GM23338 (cell line): ENCODE data around the gene FDXR. TPM values are rescaled to one million over a fixed set of nuclear protein-coding genes. Genes with fewer than 3 reads are reported as not detected.
"Not testable (repeated sequence)": the region's sequence is repeated elsewhere in the genome, so short reads cannot be mapped to it uniquely, and the experiment has no call there.

Experiments
- ATAC-seq: fragments of 200-7000 bp; cut with Tn5 transposase; 3 replicates; pipeline ENCODE4 v1.9.1; 2020
- DNase-seq: peaks from one replicate; pipeline ENCODE4 v3.0.0-alpha.2; 2015; ENCODE audit warnings: low spot score
- H2AFZ ChIP-seq: fragments of 200-600 bp; sonication (generic); 2 replicates; pipeline ENCODE4 v1.8.0; 2016; ENCODE audit warnings: antibody characterized with exemption, mild to moderate bottlenecking, moderate library complexity
- H3F3A ChIP-seq: fragments of 200-600 bp; sonication (generic); replicated peaks from 2 replicates; pipeline ENCODE4 v1.8.0; 2017; ENCODE audit warnings: antibody characterized with exemption, mixed run types, low read depth
- H3K27ac ChIP-seq: fragments of 200-600 bp; sonication (generic); 2 replicates; pipeline ENCODE4 v1.6.1; 2016; ENCODE audit warnings: low read depth
- H3K27me3 ChIP-seq: fragments of 200-600 bp; sonication (generic); 2 replicates; pipeline ENCODE4 v1.8.0; 2016; ENCODE audit warnings: mild to moderate bottlenecking, mixed run types, moderate library complexity; ENCODE audit not compliant: insufficient read depth
- H3K36me3 ChIP-seq: fragments of 200-600 bp; sonication (generic); 2 replicates; pipeline ENCODE4 v1.8.0; 2016; ENCODE audit warnings: mild to moderate bottlenecking; ENCODE audit not compliant: insufficient read depth
- H3K4me1 ChIP-seq: fragments of 200-600 bp; sonication (generic); 2 replicates; pipeline ENCODE4 v1.8.0; 2016; ENCODE audit warnings: mild to moderate bottlenecking, moderate library complexity; ENCODE audit not compliant: insufficient read depth
- H3K4me2 ChIP-seq: fragments of 200-600 bp; sonication (generic); 2 replicates; pipeline ENCODE4 v1.7.1; 2017; ENCODE audit warnings: mixed run types
- H3K4me3 ChIP-seq: fragments of 200-600 bp; sonication (generic); 2 replicates; pipeline ENCODE4 v1.6.1; 2016; ENCODE audit warnings: mixed run types
- H3K79me2 ChIP-seq: fragments of 200-600 bp; sonication (generic); replicated peaks from 2 replicates; pipeline ENCODE4 v1.8.0; 2017; ENCODE audit warnings: mild to moderate bottlenecking; ENCODE audit not compliant: insufficient read depth
- H3K9me2 ChIP-seq: fragments of 200-600 bp; sonication (generic); 2 replicates; pipeline ENCODE4 v1.8.0; 2017; ENCODE audit not compliant: insufficient read depth
- H4K20me1 ChIP-seq: fragments of 200-600 bp; sonication (generic); replicated peaks from 2 replicates; pipeline ENCODE4 v1.8.0; 2017; ENCODE audit warnings: mild to moderate bottlenecking; ENCODE audit not compliant: insufficient read depth
- H3K27ac Mint-ChIP-seq: 2 replicates; pipeline ENCODE4 v1.8.0; 2020; ENCODE audit warnings: inconsistent platforms, mild to moderate bottlenecking, moderate library complexity, mixed read lengths
- H3K27me3 Mint-ChIP-seq: 3 replicates; pipeline ENCODE4 v1.8.0; 2022; ENCODE audit warnings: low read depth, mild to moderate bottlenecking, moderate library complexity, mixed read lengths, inconsistent platforms; ENCODE audit not compliant: insufficient read depth, poor library complexity
- H3K36me3 Mint-ChIP-seq: 3 replicates; pipeline ENCODE4 v1.8.0; 2021; ENCODE audit warnings: low read depth, mild to moderate bottlenecking, inconsistent platforms, moderate library complexity, mixed read lengths
- H3K4me1 Mint-ChIP-seq: 3 replicates; pipeline ENCODE4 v1.8.0; 2020; ENCODE audit warnings: mild to moderate bottlenecking, inconsistent platforms, mixed read lengths
- H3K4me3 Mint-ChIP-seq: 3 replicates; pipeline ENCODE4 v1.8.0; 2021; ENCODE audit warnings: moderate library complexity, mild to moderate bottlenecking, inconsistent platforms, mixed read lengths
- H3K9me3 Mint-ChIP-seq: 3 replicates; pipeline ENCODE4 v1.8.0; 2020; ENCODE audit warnings: moderate library complexity, mild to moderate bottlenecking, inconsistent platforms, mixed read lengths
- CREB1 ChIP-seq: fragments of 250-450 bp; sonication (Bioruptor Pico); IDR thresholded peaks from 2 replicates; pipeline ENCODE4 v1.5.0; 2020; ENCODE audit warnings: low read depth, mild to moderate bottlenecking, moderate library complexity
- ETS1 ChIP-seq: IDR thresholded peaks from 2 replicates; pipeline ENCODE4 v1.6.1; 2016; ENCODE audit warnings: antibody characterized with exemption
- EZH2 ChIP-seq: fragments of 200-600 bp; sonication (generic); IDR thresholded peaks from one replicate; pipeline ENCODE4 v1.8.0; 2017; ENCODE audit warnings: antibody characterized with exemption, mild to moderate bottlenecking, low read depth; ENCODE audit not compliant: unreplicated experiment
- EZH2phosphoT487 ChIP-seq: fragments of 200-600 bp; sonication (generic); IDR thresholded peaks from one replicate; pipeline ENCODE4 v1.8.1; 2018; ENCODE audit warnings: antibody characterized with exemption; ENCODE audit not compliant: unreplicated experiment
- JUNB ChIP-seq: IDR thresholded peaks from one replicate; pipeline ENCODE4 v1.6.1; 2016; ENCODE audit warnings: antibody characterized with exemption; ENCODE audit not compliant: unreplicated experiment
- NANOG ChIP-seq: IDR thresholded peaks from 2 replicates; pipeline ENCODE4 v1.6.1; 2016; ENCODE audit warnings: antibody characterized with exemption, borderline replicate concordance
- POLR2AphosphoS5 ChIP-seq: IDR thresholded peaks from 2 replicates; pipeline ENCODE4 v1.6.1; 2016; ENCODE audit warnings: antibody characterized with exemption, low read depth
- REST ChIP-seq: IDR thresholded peaks from one replicate; pipeline ENCODE4 v1.6.1; 2018; ENCODE audit warnings: antibody characterized with exemption; ENCODE audit not compliant: unreplicated experiment
- STAT1 ChIP-seq: IDR thresholded peaks from one replicate; pipeline ENCODE4 v1.6.1; 2016; ENCODE audit warnings: antibody characterized with exemption; ENCODE audit not compliant: unreplicated experiment
- ZNF114 ChIP-seq: fragments of 250-450 bp; sonication (Bioruptor Pico); IDR thresholded peaks from 2 replicates; pipeline ENCODE4 v1.5.0; 2020; ENCODE audit warnings: mild to moderate bottlenecking, moderate library complexity
- ZNF331 ChIP-seq: fragments of 250-450 bp; sonication (Bioruptor Pico); IDR thresholded peaks from 2 replicates; pipeline ENCODE4 v1.5.0; 2020; ENCODE audit warnings: low read depth, mild to moderate bottlenecking, moderate library complexity
- polyA plus RNA-seq: library from polyadenylated mRNA; unstranded; fragments of >200 nt; fragmentation: Nextera tagmentation; extraction: Ambion mirVana; gene quantifications from 2 replicates; pipeline ENCODE4 v1.2.1, GENCODE V29; 2016
- total RNA-seq: library from RNA; depleted of rRNA; stranded (reverse); fragments of >200 nt; shearing (Covaris generic); gene quantifications from 2 replicates; pipeline ENCODE4 v1.2.3, GENCODE V29; 2014
- TF ChIP-seq, protein P1 (sequence below): fragments of 250-450 bp; sonication (Bioruptor Pico); IDR thresholded peaks from 2 replicates; pipeline ENCODE4 v1.5.0; 2020; ENCODE audit warnings: mild to moderate bottlenecking, moderate library complexity

FDXR gene
- total and polyA plus RNA-seq, 2 experiments from 2014 or later: 21.7 to 33.1 TPM

DNA sequence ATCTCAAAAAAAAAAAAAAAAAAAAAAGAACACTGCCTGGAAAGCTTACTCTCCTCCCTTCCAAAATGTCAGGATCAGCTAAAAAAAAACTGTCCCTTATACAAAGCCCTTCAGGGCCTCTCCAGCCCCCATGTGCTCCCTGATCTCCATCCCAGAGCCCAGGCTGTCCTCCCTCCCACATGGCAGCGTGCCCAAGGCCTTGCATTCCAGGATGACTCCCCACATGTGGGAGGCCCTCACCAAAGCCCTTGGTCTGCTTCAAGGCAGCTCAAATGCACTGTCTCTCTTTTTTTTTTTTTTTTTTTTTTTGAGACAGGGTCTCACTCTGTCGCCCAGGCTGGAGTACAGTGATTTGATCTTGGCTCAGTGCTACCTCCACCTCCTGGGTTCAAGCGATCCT lies 2.3 kb downstream of the FDXR start:
- Histone ChIP-seq H3K79me2 (no peaks in the 10 kb centered on the region), H3F3A (0 out of 2 replicates have a peak, but pooled peaks cover 4% of the 10 kb centered on the region), H3K4me1 (peaks cover 9% of the 10 kb centered on the region; the same call in 1 of the 2 replicates), H3K27me3 (0 out of 2 replicates have a peak, but pooled peaks cover 7% of the 10 kb centered on the region), H4K20me1 (peaks cover 3% of the 10 kb centered on the region; the same call in 1 of the 2 replicates), H3K4me3 (no peak overlapping the region), H3K4me2 (no peak overlapping the region), H3K36me3 (no peaks in the 10 kb centered on the region), H2AFZ (no peak overlapping the region), H3K27ac (no peak overlapping the region), H3K9me2 (no peaks in the 10 kb centered on the region)
- TF ChIP-seq ZNF331 (no peak), NANOG (no peak), STAT1 (no peak), CREB1 (CRISPR knock-in tag) (no peak), EZH2phosphoT487 (no peak), ZNF114 (CRISPR knock-in tag) (no peak), REST (no peak), POLR2AphosphoS5 (no peak), ETS1 (no peak), EZH2 (no peak), JUNB (no peak)
- TF ChIP-seq, protein P1, sequence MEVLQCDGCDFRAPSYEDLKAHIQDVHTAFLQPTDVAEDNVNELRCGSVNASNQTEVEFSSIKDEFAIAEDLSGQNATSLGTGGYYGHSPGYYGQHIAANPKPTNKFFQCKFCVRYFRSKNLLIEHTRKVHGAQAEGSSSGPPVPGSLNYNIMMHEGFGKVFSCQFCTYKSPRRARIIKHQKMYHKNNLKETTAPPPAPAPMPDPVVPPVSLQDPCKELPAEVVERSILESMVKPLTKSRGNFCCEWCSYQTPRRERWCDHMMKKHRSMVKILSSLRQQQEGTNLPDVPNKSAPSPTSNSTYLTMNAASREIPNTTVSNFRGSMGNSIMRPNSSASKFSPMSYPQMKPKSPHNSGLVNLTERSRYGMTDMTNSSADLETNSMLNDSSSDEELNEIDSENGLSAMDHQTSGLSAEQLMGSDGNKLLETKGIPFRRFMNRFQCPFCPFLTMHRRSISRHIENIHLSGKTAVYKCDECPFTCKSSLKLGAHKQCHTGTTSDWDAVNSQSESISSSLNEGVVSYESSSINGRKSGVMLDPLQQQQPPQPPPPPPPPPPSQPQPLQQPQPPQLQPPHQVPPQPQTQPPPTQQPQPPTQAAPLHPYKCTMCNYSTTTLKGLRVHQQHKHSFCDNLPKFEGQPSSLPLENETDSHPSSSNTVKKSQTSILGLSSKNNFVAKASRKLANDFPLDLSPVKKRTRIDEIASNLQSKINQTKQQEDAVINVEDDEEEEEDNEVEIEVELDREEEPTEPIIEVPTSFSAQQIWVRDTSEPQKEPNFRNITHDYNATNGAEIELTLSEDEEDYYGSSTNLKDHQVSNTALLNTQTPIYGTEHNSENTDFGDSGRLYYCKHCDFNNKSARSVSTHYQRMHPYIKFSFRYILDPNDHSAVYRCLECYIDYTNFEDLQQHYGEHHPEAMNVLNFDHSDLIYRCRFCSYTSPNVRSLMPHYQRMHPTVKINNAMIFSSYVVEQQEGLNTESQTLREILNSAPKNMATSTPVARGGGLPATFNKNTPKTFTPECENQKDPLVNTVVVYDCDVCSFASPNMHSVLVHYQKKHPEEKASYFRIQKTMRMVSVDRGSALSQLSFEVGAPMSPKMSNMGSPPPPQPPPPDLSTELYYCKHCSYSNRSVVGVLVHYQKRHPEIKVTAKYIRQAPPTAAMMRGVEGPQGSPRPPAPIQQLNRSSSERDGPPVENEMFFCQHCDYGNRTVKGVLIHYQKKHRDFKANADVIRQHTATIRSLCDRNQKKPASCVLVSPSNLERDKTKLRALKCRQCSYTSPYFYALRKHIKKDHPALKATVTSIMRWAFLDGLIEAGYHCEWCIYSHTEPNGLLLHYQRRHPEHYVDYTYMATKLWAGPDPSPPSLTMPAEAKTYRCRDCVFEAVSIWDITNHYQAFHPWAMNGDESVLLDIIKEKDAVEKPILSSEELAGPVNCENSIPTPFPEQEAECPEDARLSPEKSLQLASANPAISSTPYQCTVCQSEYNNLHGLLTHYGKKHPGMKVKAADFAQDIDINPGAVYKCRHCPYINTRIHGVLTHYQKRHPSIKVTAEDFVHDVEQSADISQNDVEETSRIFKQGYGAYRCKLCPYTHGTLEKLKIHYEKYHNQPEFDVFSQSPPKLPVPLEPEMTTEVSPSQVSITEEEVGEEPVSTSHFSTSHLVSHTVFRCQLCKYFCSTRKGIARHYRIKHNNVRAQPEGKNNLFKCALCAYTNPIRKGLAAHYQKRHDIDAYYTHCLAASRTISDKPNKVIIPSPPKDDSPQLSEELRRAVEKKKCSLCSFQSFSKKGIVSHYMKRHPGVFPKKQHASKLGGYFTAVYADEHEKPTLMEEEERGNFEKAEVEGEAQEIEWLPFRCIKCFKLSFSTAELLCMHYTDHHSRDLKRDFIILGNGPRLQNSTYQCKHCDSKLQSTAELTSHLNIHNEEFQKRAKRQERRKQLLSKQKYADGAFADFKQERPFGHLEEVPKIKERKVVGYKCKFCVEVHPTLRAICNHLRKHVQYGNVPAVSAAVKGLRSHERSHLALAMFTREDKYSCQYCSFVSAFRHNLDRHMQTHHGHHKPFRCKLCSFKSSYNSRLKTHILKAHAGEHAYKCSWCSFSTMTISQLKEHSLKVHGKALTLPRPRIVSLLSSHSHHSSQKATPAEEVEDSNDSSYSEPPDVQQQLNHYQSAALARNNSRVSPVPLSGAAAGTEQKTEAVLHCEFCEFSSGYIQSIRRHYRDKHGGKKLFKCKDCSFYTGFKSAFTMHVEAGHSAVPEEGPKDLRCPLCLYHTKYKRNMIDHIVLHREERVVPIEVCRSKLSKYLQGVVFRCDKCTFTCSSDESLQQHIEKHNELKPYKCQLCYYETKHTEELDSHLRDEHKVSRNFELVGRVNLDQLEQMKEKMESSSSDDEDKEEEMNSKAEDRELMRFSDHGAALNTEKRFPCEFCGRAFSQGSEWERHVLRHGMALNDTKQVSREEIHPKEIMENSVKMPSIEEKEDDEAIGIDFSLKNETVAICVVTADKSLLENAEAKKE: no peak
- DNase-seq (no peak), ATAC-seq (no peak)
- H3K27ac Mint-ChIP-seq: no peak overlapping the region
- peaks cover 6% of the 10 kb centered on the region; the same call in 1 of the 3 replicates for H3K36me3 Mint-ChIP-seq
- H3K27me3 Mint-ChIP-seq: peaks cover 23% of the 10 kb centered on the region
- no peak overlapping the region for H3K4me3 Mint-ChIP-seq
- H3K4me1 Mint-ChIP-seq: peaks cover 18% of the 10 kb centered on the region
- H3K9me3 Mint-ChIP-seq: peaks cover 2% of the 10 kb centered on the region; the same call in 1 of the 3 replicates

DNA sequence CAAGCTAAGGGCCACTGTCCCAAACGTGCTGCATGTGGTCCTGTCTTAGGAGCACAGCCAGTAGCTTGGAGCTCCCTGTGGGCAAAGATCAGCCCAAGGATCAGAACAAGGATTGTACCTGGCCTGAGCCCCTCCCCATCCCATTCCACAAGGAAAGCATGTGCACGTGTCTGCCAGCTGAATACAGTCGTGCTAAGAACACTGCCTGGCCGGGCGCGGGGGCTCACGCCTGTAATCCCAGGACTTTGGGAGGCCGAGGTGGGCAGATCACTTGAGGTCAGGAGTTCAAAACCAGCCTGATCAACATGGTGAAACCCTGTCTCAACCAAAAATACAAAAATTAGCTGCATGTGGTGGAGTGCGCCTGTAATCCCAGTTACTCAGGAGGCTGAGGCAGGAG lies 2.8 kb downstream of the FDXR start:
- H3F3A ChIP-seq, H3K4me1 ChIP-seq, H3K27me3 ChIP-seq, H3K27ac ChIP-seq, H4K20me1 ChIP-seq, H3K27ac Mint-ChIP-seq, H2AFZ ChIP-seq, H3K36me3 Mint-ChIP-seq, H3K9me2 ChIP-seq, H3K4me3 Mint-ChIP-seq, H3K36me3 ChIP-seq, DNase-seq, H3K4me2 ChIP-seq, H3K79me2 ChIP-seq, H3K9me3 Mint-ChIP-seq, H3K4me3 ChIP-seq, ATAC-seq: not testable (repeated sequence)
- peaks cover 22% of the 10 kb centered on the region for H3K4me1 Mint-ChIP-seq
- H3K27me3 Mint-ChIP-seq: peaks cover 23% of the 10 kb centered on the region
